H9 (cell line): ENCODE results near the gene TMEM250. TPM values are rescaled to one million over a fixed set of nuclear protein-coding genes. Genes with fewer than 3 reads are reported as not detected.

Experiments used
- DNase-seq: peaks from one replicate; pipeline ENCODE4 v3.0.0-alpha.2; 2017
- H2AFZ ChIP-seq: one replicate; pipeline ENCODE4 v1.6.1; 2013; ENCODE audit warnings: mild to moderate bottlenecking, low read length, control low read depth, moderate library complexity
- H2AK5ac ChIP-seq: 2 replicates; pipeline ENCODE4 v1.6.1; 2013; ENCODE audit warnings: low read length, control low read depth, mixed read lengths; ENCODE audit not compliant: insufficient read length
- H2BK120ac ChIP-seq: one replicate; pipeline ENCODE4 v1.6.1; 2013; ENCODE audit warnings: low read depth, mild to moderate bottlenecking, low read length, control low read depth, inconsistent platforms; ENCODE audit not compliant: poor library complexity, severe bottlenecking
- H2BK12ac ChIP-seq: 2 replicates; pipeline ENCODE4 v1.6.1; 2013; ENCODE audit warnings: low read length, control low read depth, mixed read lengths, low read depth; ENCODE audit not compliant: insufficient read length
- H2BK15ac ChIP-seq: 2 replicates; pipeline ENCODE4 v1.6.1; 2013; ENCODE audit warnings: low read depth, low read length, control low read depth
- H2BK20ac ChIP-seq: one replicate; pipeline ENCODE4 v1.6.1; 2013; ENCODE audit warnings: low read depth, mild to moderate bottlenecking, low read length, control low read depth, inconsistent platforms; ENCODE audit not compliant: poor library complexity, severe bottlenecking
- H2BK5ac ChIP-seq: 2 replicates; pipeline ENCODE4 v1.6.1; 2013; ENCODE audit warnings: low read length, control low read depth, mixed read lengths; ENCODE audit not compliant: insufficient read length
- H3K14ac ChIP-seq: 2 replicates; pipeline ENCODE4 v1.6.1; 2013; ENCODE audit warnings: low read length, control low read depth; ENCODE audit not compliant: insufficient read depth
- H3K18ac ChIP-seq: 2 replicates; pipeline ENCODE4 v1.6.1; 2013; ENCODE audit warnings: low read depth, mild to moderate bottlenecking, mixed read lengths, low read length, control low read depth; ENCODE audit not compliant: insufficient read length
- H3K23ac ChIP-seq: 2 replicates; pipeline ENCODE4 v1.6.1; 2013; ENCODE audit warnings: low read length, control low read depth, mixed read lengths, low read depth; ENCODE audit not compliant: insufficient read length
- H3K23me2 ChIP-seq: 2 replicates; pipeline ENCODE4 v1.6.1; 2013; ENCODE audit warnings: low read depth, mild to moderate bottlenecking, mixed read lengths, low read length, control low read depth; ENCODE audit not compliant: insufficient read length, poor library complexity, severe bottlenecking
- H3K27ac ChIP-seq: 2 replicates; pipeline ENCODE4 v1.5.1; 2013; ENCODE audit warnings: low read length, control low read depth, mixed read lengths, low read depth; ENCODE audit not compliant: insufficient read length
- H3K27me3 ChIP-seq: 2 replicates; pipeline ENCODE4 v1.6.1; 2013; ENCODE audit warnings: low read length, control low read depth, inconsistent platforms; ENCODE audit not compliant: insufficient read depth
- H3K4ac ChIP-seq: 2 replicates; pipeline ENCODE4 v1.6.1; 2013; ENCODE audit warnings: low read depth, mild to moderate bottlenecking, control low read depth, inconsistent platforms, low read length, moderate library complexity
- H3K4me1 ChIP-seq: 2 replicates; pipeline ENCODE4 v1.6.1; 2013; ENCODE audit warnings: low read length, control low read depth, inconsistent platforms; ENCODE audit not compliant: insufficient read depth
- H3K4me2 ChIP-seq: 2 replicates; pipeline ENCODE4 v1.6.1; 2013; ENCODE audit warnings: low read length, control low read depth, mixed read lengths; ENCODE audit not compliant: insufficient read length, insufficient read depth
- H3K56ac ChIP-seq: 2 replicates; pipeline ENCODE4 v1.6.1; 2013; ENCODE audit warnings: low read depth, mild to moderate bottlenecking, mixed read lengths, low read length, control low read depth; ENCODE audit not compliant: insufficient read length
- H3K79me1 ChIP-seq: 2 replicates; pipeline ENCODE4 v1.6.1; 2013; ENCODE audit warnings: low read depth, mild to moderate bottlenecking, moderate library complexity, low read length, control low read depth, inconsistent platforms; ENCODE audit not compliant: insufficient read depth, poor library complexity, severe bottlenecking
- H3K79me2 ChIP-seq: 2 replicates; pipeline ENCODE4 v1.6.1; 2013; ENCODE audit warnings: low read length, control low read depth, inconsistent platforms; ENCODE audit not compliant: insufficient read depth
- H3K9ac ChIP-seq: 2 replicates; pipeline ENCODE4 v1.6.1; 2013; ENCODE audit warnings: low read length, control low read depth, mixed read lengths; ENCODE audit not compliant: insufficient read length; ENCODE audit errors: extremely low read depth
- H3K9me3 ChIP-seq: one replicate; pipeline ENCODE4 v1.6.1; 2013; ENCODE audit warnings: low read depth, low read length, inconsistent platforms; ENCODE audit not compliant: control insufficient read depth
- H3T11ph ChIP-seq: one replicate; pipeline ENCODE4 v1.6.1; 2013; ENCODE audit warnings: mild to moderate bottlenecking, low read length, control low read depth, inconsistent platforms
- H4K20me1 ChIP-seq: one replicate; pipeline ENCODE4 v1.6.1; 2013; ENCODE audit not compliant: control insufficient read depth, insufficient read length, insufficient read depth
- H4K5ac ChIP-seq: 2 replicates; pipeline ENCODE4 v1.6.1; 2013; ENCODE audit warnings: low read depth, mild to moderate bottlenecking, mixed read lengths, low read length, control low read depth; ENCODE audit not compliant: insufficient read length
- H4K8ac ChIP-seq: replicated peaks from 2 replicates; pipeline ENCODE4 v1.6.1; 2013; ENCODE audit warnings: low read length, control low read depth, mixed read lengths, low read depth; ENCODE audit not compliant: insufficient read length
- H4K91ac ChIP-seq: 2 replicates; pipeline ENCODE4 v1.6.1; 2013; ENCODE audit warnings: low read depth, mild to moderate bottlenecking, moderate library complexity, mixed read lengths, low read length, control low read depth; ENCODE audit not compliant: insufficient read length
- H3K27ac Mint-ChIP-seq, 3 experiments: 2 replicates in 2 of 3; 3 replicates in 1 of 3; pipeline ENCODE4 v1.8.0; 2020 to 2021; ENCODE audit warnings: mixed read lengths in 3 of 3, mild to moderate bottlenecking in 1 of 3, moderate library complexity in 1 of 3
- H3K27me3 Mint-ChIP-seq: 2 replicates; pipeline ENCODE4 v1.8.0; 2021; ENCODE audit warnings: low read depth, mild to moderate bottlenecking, moderate library complexity, mixed read lengths
- H3K36me3 Mint-ChIP-seq, 3 experiments: 2 replicates in 2 of 3; 3 replicates in 1 of 3; pipeline ENCODE4 v1.8.0; 2020 to 2021; ENCODE audit warnings: low read depth in 3 of 3, mixed read lengths in 3 of 3; ENCODE audit not compliant: insufficient read depth in 1 of 3
- H3K4me1 Mint-ChIP-seq, 2 experiments: 2 replicates each; pipeline ENCODE4 v1.8.0; 2020; ENCODE audit warnings: mixed read lengths in 2 of 2
- H3K4me3 Mint-ChIP-seq, 2 experiments: 2 replicates in 1 of 2; 3 replicates in 1 of 2; pipeline ENCODE4 v1.8.0; 2020 to 2021; ENCODE audit warnings: mild to moderate bottlenecking in 2 of 2, mixed read lengths in 2 of 2, moderate library complexity in 1 of 2
- H3K9me3 Mint-ChIP-seq, 2 experiments: 2 replicates in 1 of 2; 3 replicates in 1 of 2; pipeline ENCODE4 v1.8.0; 2020; ENCODE audit warnings: mild to moderate bottlenecking in 2 of 2, mixed read lengths in 2 of 2, moderate library complexity in 1 of 2
- CTCF ChIP-seq: fragments of 200-600 bp; sonication (generic); conservative IDR thresholded peaks from 3 replicates; pipeline ENCODE4 v1.8.0; 2021; ENCODE audit warnings: antibody characterized with exemption, mild to moderate bottlenecking
- WGBS: extraction: QIAGEN DNeasy Blood & Tissue Kit; methylation state at CpG from one replicate; pipeline ENCODE4 v1.1.7; 2013; ENCODE audit warnings: missing lambda C conversion rate, low lambda C conversion rate, mixed read lengths; ENCODE audit not compliant: insufficient read length; ENCODE audit errors: extremely low coverage; 5-methylcytosine and 5-hydroxymethylcytosine counted together
- total RNA-seq: library from RNA; stranded (reverse); gene quantifications from 2 replicates; pipeline ENCODE4 v1.2.1, GENCODE V29; 2021

Gene TMEM250
- total RNA-seq, 1 experiment from 2014 or later: 48.1 TPM

DNA sequence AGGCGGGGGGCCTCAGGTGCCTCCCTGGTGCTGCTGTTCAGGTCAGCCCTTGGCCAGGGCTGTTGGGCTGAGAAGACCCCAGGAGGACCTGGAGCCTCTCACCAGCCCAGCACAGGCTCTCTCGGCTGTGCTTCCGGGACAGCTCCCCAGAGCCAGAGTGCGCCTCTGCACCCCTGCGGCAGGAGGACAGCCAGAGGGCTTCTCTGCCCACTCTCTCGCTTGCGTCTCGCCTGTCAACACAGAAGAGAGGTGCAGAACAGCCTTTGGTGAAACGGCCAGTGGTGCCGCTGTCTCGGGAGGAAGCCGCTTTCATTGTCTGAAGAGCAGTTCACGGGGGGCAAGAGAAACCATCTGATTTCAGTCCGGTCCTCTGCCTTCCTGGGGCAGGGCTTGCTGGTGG, 19.8 kb downstream of the TMEM250 start:
- H3K9me3 Mint-ChIP-seq: no peaks in the 10 kb centered on the region
- Histone ChIP-seq H4K8ac (no peak overlapping the region), H2BK5ac (no peak overlapping the region), H2BK20ac (no peak overlapping the region), H3K79me2 (no peaks in the 10 kb centered on the region), H2BK120ac (no peak overlapping the region), H3K27ac (no peak overlapping the region), H4K5ac (no peak overlapping the region), H2AFZ (no peak overlapping the region), H4K20me1 (no peaks in the 10 kb centered on the region), H2BK12ac (no peak overlapping the region), H3K23me2 (peaks cover 4% of the 10 kb centered on the region), H3K79me1 (no peaks in the 10 kb centered on the region), H3K9me3 (no peaks in the 10 kb centered on the region), H3K27me3 (peaks cover 3% of the 10 kb centered on the region; the same call in 1 of the 2 replicates), H3K4me2 (no peak overlapping the region), H3K4ac (no peak overlapping the region), H2AK5ac (no peak overlapping the region), H3K23ac (no peak overlapping the region), H3K18ac (no peak overlapping the region), H3K9ac (no peak overlapping the region), H3K4me1 (peaks cover 2% of the 10 kb centered on the region; the same call in 1 of the 2 replicates), H3T11ph (no peak overlapping the region), H4K91ac (no peak overlapping the region), H2BK15ac (no peak overlapping the region), H3K56ac (no peak overlapping the region), H3K14ac (no peak overlapping the region)
- WGBS: no CpG with 5 or more reads among the region's 14 CpGs
- no peaks in the 10 kb centered on the region for H3K36me3 Mint-ChIP-seq
- H3K27me3 Mint-ChIP-seq: peaks cover 33% of the 10 kb centered on the region
- H3K4me1 Mint-ChIP-seq: peaks cover 18 to 25% of the 10 kb centered on the region in 2 experiments
- no peak overlapping the region for H3K4me3 Mint-ChIP-seq
- no peak for TF ChIP-seq CTCF
- peak overlapping the region in 1 of 3 experiments; percentile 80; a peak in 1 of 7 replicates for H3K27ac Mint-ChIP-seq
- DNase-seq: no peak
